22Rv1 (cell line): ENCODE measurements around the gene PRDM7.

Experiments used
- ZFX ChIP-seq: fragments of 450-650 bp; IDR thresholded peaks from 2 replicates; pipeline ENCODE4 v1.6.1; 2017; ENCODE audit warnings: antibody characterized with exemption, borderline replicate concordance
- TF ChIP-seq, protein P1 (sequence below): fragments of 450-650 bp; IDR thresholded peaks from 2 replicates; pipeline ENCODE4 v1.5.1; 2017; ENCODE audit warnings: mild to moderate bottlenecking

DNA sequence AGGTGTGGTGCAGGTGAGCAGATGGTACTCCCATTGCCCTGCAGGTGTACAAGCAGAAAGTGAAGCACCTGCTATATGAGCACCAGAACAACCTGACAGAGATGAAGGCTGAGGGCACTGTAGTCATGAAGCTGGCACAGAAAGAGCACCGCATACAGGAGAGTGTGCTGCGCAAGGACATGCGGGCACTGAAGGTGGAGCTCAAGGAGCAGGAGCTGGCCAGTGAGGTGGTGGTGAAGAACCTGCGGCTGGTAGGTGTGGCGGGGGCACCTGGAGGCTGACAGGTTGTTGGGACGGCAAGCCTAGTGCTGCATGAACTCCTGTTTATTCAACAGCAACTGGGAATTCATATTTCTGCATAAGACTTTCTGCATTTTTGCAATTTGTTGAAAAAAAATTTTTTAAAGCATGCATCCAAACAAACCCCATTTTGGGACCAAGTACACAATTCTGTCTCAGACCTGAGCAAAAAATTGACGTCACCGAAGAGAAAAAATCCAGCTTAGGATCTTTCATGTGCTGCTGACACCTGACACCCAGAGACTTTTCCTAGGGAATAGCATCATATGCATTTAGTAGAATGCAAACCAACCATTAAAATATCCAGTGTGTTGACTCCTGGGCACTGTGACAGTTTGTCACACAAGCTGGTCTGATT is 44.3 kb downstream of the PRDM7 start:
- TF ChIP-seq, protein P1, sequence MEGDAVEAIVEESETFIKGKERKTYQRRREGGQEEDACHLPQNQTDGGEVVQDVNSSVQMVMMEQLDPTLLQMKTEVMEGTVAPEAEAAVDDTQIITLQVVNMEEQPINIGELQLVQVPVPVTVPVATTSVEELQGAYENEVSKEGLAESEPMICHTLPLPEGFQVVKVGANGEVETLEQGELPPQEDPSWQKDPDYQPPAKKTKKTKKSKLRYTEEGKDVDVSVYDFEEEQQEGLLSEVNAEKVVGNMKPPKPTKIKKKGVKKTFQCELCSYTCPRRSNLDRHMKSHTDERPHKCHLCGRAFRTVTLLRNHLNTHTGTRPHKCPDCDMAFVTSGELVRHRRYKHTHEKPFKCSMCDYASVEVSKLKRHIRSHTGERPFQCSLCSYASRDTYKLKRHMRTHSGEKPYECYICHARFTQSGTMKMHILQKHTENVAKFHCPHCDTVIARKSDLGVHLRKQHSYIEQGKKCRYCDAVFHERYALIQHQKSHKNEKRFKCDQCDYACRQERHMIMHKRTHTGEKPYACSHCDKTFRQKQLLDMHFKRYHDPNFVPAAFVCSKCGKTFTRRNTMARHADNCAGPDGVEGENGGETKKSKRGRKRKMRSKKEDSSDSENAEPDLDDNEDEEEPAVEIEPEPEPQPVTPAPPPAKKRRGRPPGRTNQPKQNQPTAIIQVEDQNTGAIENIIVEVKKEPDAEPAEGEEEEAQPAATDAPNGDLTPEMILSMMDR: no peak
- TF ChIP-seq ZFX: no peak
